GM23248 (cell line): Measurements from ENCODE around the gene OR10P1. TPM values are rescaled to one million over a fixed set of nuclear protein-coding genes. Genes with fewer than 3 reads are reported as not detected.

ENCODE experiments used
- DNase-seq: peaks from one replicate; pipeline ENCODE4 v3.0.0-alpha.2; 2015
- H2AFZ ChIP-seq: fragments of 200-600 bp; sonication (generic); 2 replicates; pipeline ENCODE4 v1.6.1; 2016; ENCODE audit warnings: antibody characterized with exemption
- H3F3A ChIP-seq: fragments of 200-600 bp; sonication (generic); 2 replicates; pipeline ENCODE4 v1.6.1; 2016; ENCODE audit warnings: mild to moderate bottlenecking, antibody characterized with exemption, mixed run types; ENCODE audit not compliant: insufficient read depth
- H3K27ac ChIP-seq: fragments of 200-600 bp; sonication (generic); 2 replicates; pipeline ENCODE4 v1.5.1; 2016; ENCODE audit warnings: mild to moderate bottlenecking
- H3K27me3 ChIP-seq: fragments of 200-600 bp; sonication (generic); replicated peaks from 2 replicates; pipeline ENCODE4 v1.6.1; 2016; ENCODE audit warnings: mild to moderate bottlenecking; ENCODE audit not compliant: insufficient read depth
- H3K36me3 ChIP-seq: fragments of 200-600 bp; sonication (generic); 2 replicates; pipeline ENCODE4 v1.6.1; 2016; ENCODE audit warnings: low read depth, mild to moderate bottlenecking
- H3K4me1 ChIP-seq: fragments of 200-600 bp; sonication (generic); 2 replicates; pipeline ENCODE4 v1.6.1; 2016; ENCODE audit warnings: mild to moderate bottlenecking; ENCODE audit not compliant: insufficient read depth
- H3K4me2 ChIP-seq: fragments of 200-600 bp; sonication (generic); one replicate; pipeline ENCODE4 v1.6.1; 2016; ENCODE audit warnings: mild to moderate bottlenecking; ENCODE audit not compliant: unreplicated experiment
- H3K4me3 ChIP-seq: fragments of 200-600 bp; sonication (generic); 2 replicates; pipeline ENCODE4 v1.5.1; 2016; ENCODE audit warnings: mild to moderate bottlenecking
- H3K79me2 ChIP-seq: fragments of 200-600 bp; sonication (generic); 2 replicates; pipeline ENCODE4 v1.6.1; 2016; ENCODE audit warnings: mild to moderate bottlenecking; ENCODE audit not compliant: insufficient read depth
- H3K9ac ChIP-seq: fragments of 200-600 bp; sonication (generic); 2 replicates; pipeline ENCODE4 v1.6.1; 2016; ENCODE audit warnings: mild to moderate bottlenecking
- H3K9me2 ChIP-seq: fragments of 200-600 bp; sonication (generic); 2 replicates; pipeline ENCODE4 v1.6.1; 2016; ENCODE audit warnings: mixed run types, mild to moderate bottlenecking, moderate library complexity; ENCODE audit not compliant: insufficient read depth
- H3K9me3 ChIP-seq: fragments of 200-600 bp; sonication (generic); one replicate; pipeline ENCODE4 v1.6.1; 2017; ENCODE audit warnings: low read depth
- H4K20me1 ChIP-seq: fragments of 200-600 bp; sonication (generic); 2 replicates; pipeline ENCODE4 v1.6.0; 2016; ENCODE audit not compliant: insufficient read depth
- EZH2 ChIP-seq: fragments of 200-600 bp; sonication (generic); IDR thresholded peaks from 2 replicates; pipeline ENCODE4 v1.6.1; 2018; ENCODE audit warnings: antibody characterized with exemption, mild to moderate bottlenecking; ENCODE audit not compliant: insufficient read depth, poor library complexity, severe bottlenecking
- EZH2phosphoT487 ChIP-seq: fragments of 200-600 bp; sonication (generic); IDR thresholded peaks from 2 replicates; pipeline ENCODE4 v1.6.1; 2018; ENCODE audit warnings: antibody characterized with exemption, moderate library complexity, mild to moderate bottlenecking, low read depth; ENCODE audit not compliant: insufficient read depth
- WGBS, 2 experiments: methylation state at CpG; one replicate each; pipeline ENCODE4 v1.1.6; 2015 to 2017; ENCODE audit warnings: low lambda C conversion rate in 2 of 2, low coverage in 1 of 2; ENCODE audit errors: missing lambda C conversion rate in 2 of 2; 5-methylcytosine and 5-hydroxymethylcytosine counted together
- in situ Hi-C: fragments of 300-500 bp; cut with MboI; formaldehyde crosslinking; loops from 2 replicates; pipeline ENCODE4 v1.15.0; 2020
- polyA plus RNA-seq: library from polyadenylated mRNA; unstranded; fragments of >200 nt; fragmentation: Nextera tagmentation; extraction: Ambion mirVana; gene quantifications from 2 replicates; pipeline ENCODE4 v1.2.1, GENCODE V29; 2016
- total RNA-seq: library from RNA; depleted of rRNA; stranded (reverse); fragments of >200 nt; shearing (Covaris generic); gene quantifications from 2 replicates; pipeline ENCODE4 v1.2.3, GENCODE V29; 2014

OR10P1 gene
- total and polyA plus RNA-seq, 2 experiments from 2014 or later = not detected

GRCh38 chr12:55658635-55659391 lies 22.1 kb downstream of the OR10P1 start:
- H3K4me2 ChIP-seq = no peak overlapping the region
- DNase-seq = peak; percentile 14
- H3K4me1 ChIP-seq = 0 out of 2 replicates have a peak, but pooled peaks cover 9% of the 10 kb centered on the region
- H2AFZ ChIP-seq = peak overlapping the region; percentile 32; the same call in 1 of the 2 replicates
- peak overlapping the region; percentile 22; the same call in 1 of the 2 replicates for H3K9ac ChIP-seq
- H3K36me3 ChIP-seq = no peaks in the 10 kb centered on the region
- no peaks in the 10 kb centered on the region for H4K20me1 ChIP-seq
- peaks cover 11% of the 10 kb centered on the region; the same call in 1 of the 2 replicates for H3F3A ChIP-seq
- H3K4me3 ChIP-seq = no peak overlapping the region
- WGBS, 2 experiments = 58 to 67% methylated on average over 3 of the region's 3 CpGs
- H3K27ac ChIP-seq = 0 out of 2 replicates have a peak overlapping the region, but pooled peaks have one; percentile 10
- no peaks in the 10 kb centered on the region for H3K27me3 ChIP-seq
- TF ChIP-seq EZH2 (no peak), EZH2phosphoT487 (no peak)
- in situ Hi-C loops = no loop called here
- no peaks in the 10 kb centered on the region for H3K9me3 ChIP-seq
- no peaks in the 10 kb centered on the region for H3K79me2 ChIP-seq
- no peaks in the 10 kb centered on the region for H3K9me2 ChIP-seq

GRCh38 chr12:55659486-55660385 lies 23.0 kb downstream of the OR10P1 start:
- Histone ChIP-seq H3K9me3 (no peaks in the 10 kb centered on the region), H4K20me1 (no peaks in the 10 kb centered on the region), H3K9me2 (no peaks in the 10 kb centered on the region), H3K4me1 (0 out of 2 replicates have a peak, but pooled peaks cover 9% of the 10 kb centered on the region), H3F3A (peaks cover 11% of the 10 kb centered on the region; the same call in 1 of the 2 replicates), H2AFZ (peak overlapping the region; percentile 32; the same call in 1 of the 2 replicates), H3K79me2 (no peaks in the 10 kb centered on the region), H3K9ac (peak overlapping the region; percentile 22; the same call in 1 of the 2 replicates), H3K36me3 (no peaks in the 10 kb centered on the region), H3K4me2 (no peak overlapping the region), H3K27me3 (no peaks in the 10 kb centered on the region), H3K4me3 (no peak overlapping the region), H3K27ac (0 out of 2 replicates have a peak overlapping the region, but pooled peaks have one; percentile 10)
- in situ Hi-C loops = no loop called here
- DNase-seq = peak; percentile 73
- 36% methylated on average over 9 of the region's 9 CpGs for WGBS, 2 experiments
- TF ChIP-seq EZH2 (no peak), EZH2phosphoT487 (no peak)

- Histone ChIP-seq H3K27ac (no peak overlapping the region), H3K27me3 (no peaks in the 10 kb centered on the region), H3F3A (peaks cover 11% of the 10 kb centered on the region; the same call in 1 of the 2 replicates), H3K9me3 (no peaks in the 10 kb centered on the region), H3K79me2 (no peaks in the 10 kb centered on the region), H3K4me2 (no peak overlapping the region), H3K4me1 (0 out of 2 replicates have a peak, but pooled peaks cover 9% of the 10 kb centered on the region), H3K36me3 (no peaks in the 10 kb centered on the region), H3K9ac (no peak overlapping the region), H3K9me2 (no peaks in the 10 kb centered on the region), H3K4me3 (no peak overlapping the region), H4K20me1 (no peaks in the 10 kb centered on the region), H2AFZ (no peak overlapping the region)
- TF ChIP-seq EZH2 (no peak), EZH2phosphoT487 (no peak)
- WGBS, 2 experiments = 39 to 59% methylated on average over 1 of the region's 1 CpG
- in situ Hi-C loops = no loop called here
- no peak for DNase-seq
These were observed 26.7 kb downstream of the OR10P1 start for GRCh38 chr12:55663391-55663790.

DNA sequence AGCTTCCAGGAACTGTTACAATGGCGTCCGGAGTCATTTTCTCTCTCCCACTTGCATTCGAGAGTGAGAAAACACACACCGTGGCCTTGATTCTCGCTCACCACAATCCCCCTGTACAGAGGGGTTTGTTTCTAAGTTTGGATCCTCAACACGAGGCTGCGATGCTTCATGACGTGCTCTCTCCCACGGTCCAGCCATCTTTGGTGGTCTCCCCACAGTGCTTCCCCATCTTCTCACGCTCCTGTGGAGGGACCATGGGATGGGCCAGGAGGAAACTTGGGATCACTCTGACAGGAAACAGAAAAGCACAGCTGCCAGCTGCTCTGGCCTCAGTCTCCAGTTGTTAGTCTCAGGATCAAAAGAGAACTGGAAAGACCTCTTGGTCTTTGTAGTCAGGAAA lies 28.1 kb downstream of the OR10P1 start:
- no peaks in the 10 kb centered on the region for H3K9me2 ChIP-seq

More for the DNA sequence above, 28.1 kb downstream of the OR10P1 start:
- TF ChIP-seq EZH2phosphoT487 (no peak), EZH2 (no peak)
- no peaks in the 10 kb centered on the region for H3K79me2 ChIP-seq
- in situ Hi-C loops = no loop called here
- H3K4me3 ChIP-seq = no peak overlapping the region
- no peak overlapping the region for H3K9ac ChIP-seq
- H3K27me3 ChIP-seq = no peaks in the 10 kb centered on the region
- 0 out of 2 replicates have a peak, but pooled peaks cover under 1% of the 10 kb centered on the region for H3K4me1 ChIP-seq
- no peak overlapping the region for H3K27ac ChIP-seq
- no peaks in the 10 kb centered on the region for H3K36me3 ChIP-seq
- H3F3A ChIP-seq = peaks cover 4% of the 10 kb centered on the region; the same call in 1 of the 2 replicates
- no peaks in the 10 kb centered on the region for H4K20me1 ChIP-seq
- WGBS, 2 experiments = 86% methylated on average over 10 of the region's 10 CpGs
- no peak overlapping the region for H2AFZ ChIP-seq
- no peaks in the 10 kb centered on the region for H3K9me3 ChIP-seq
- no peak overlapping the region for H3K4me2 ChIP-seq
- DNase-seq = no peak
